HCT116 (cell line): ENCODE data around the gene MARCHF2. TPM values are rescaled to one million over a fixed set of nuclear protein-coding genes. Genes with fewer than 3 reads are reported as not detected.

Experiments
- ATAC-seq: fragments of 200-7000 bp; cut with Tn5 transposase; 2 replicates; pipeline ENCODE4 v1.9.1; 2020; ENCODE audit warnings: mild to moderate bottlenecking, moderate library complexity
- BruUV-seq: library from RNA; stranded (reverse); fragments of 400-500 nt; replicated peaks from 2 replicates; lab custom pipeline; 2021; lab: Mats Ljungman, UMichigan
- CTCF ChIA-PET: fragments of 300-600 bp; sonication (Branson Sonifier 250); formaldehyde crosslinking; loops from one replicate; lab custom pipeline; 2021; ENCODE audit warnings: antibody characterized with exemption; lab: Charles Lee
- POLR2A ChIA-PET: fragments of 300-600, 350-600 bp; sonication (Branson Sonifier 250); formaldehyde crosslinking; loops from one replicate; lab custom pipeline; 2021; ENCODE audit warnings: antibody characterized with exemption; lab: Charles Lee
- RAD21 ChIA-PET, 2 experiments: fragments of 300-600 bp; sonication (Branson Sonifier 250); formaldehyde crosslinking; loops; one replicate each; lab custom pipeline; 2023; ENCODE audit warnings: low total read pairs in 2 of 2; ENCODE audit not compliant: uncharacterized antibody in 2 of 2, unreplicated experiment in 2 of 2, low non-redundant PET in 1 of 2; lab: Charles Lee
- DNase-seq: peaks from one replicate; pipeline ENCODE4 v3.0.0-alpha.2; 2010; ENCODE audit warnings: low read depth, low spot score
- H2AFZ ChIP-seq: fragments of 200-600 bp; shearing (Covaris generic), sonication (generic); 2 replicates; pipeline ENCODE4 v1.6.1; 2017; ENCODE audit warnings: low read depth, mixed run types, mixed read lengths, antibody characterized with exemption, low read length; ENCODE audit not compliant: poor library complexity, severe bottlenecking
- H3K27ac ChIP-seq: 2 replicates; pipeline ENCODE4 v1.5.1; 2012; ENCODE audit warnings: low read depth, low read length
- H3K27me3 ChIP-seq: fragments of 200-600 bp; sonication (generic); 2 replicates; pipeline ENCODE4 v1.6.1; 2016; ENCODE audit warnings: mixed run types, low read length, mixed read lengths; ENCODE audit not compliant: insufficient read depth
- H3K36me3 ChIP-seq, 2 experiments: fragments of 200-500 bp in 1 of 2; fragments of 200-600 bp in 1 of 2; sonication (Bioruptor generic) in 1 of 2; sonication (generic) in 1 of 2; 2 replicates each; pipeline versions ENCODE4 v1.5.1 to v1.6.1; 2014 to 2016; ENCODE audit warnings: low read length in 2 of 2, inconsistent platforms in 1 of 2, mixed read lengths in 1 of 2, mixed run types in 1 of 2; ENCODE audit not compliant: insufficient read depth in 2 of 2, control insufficient read depth in 1 of 2
- H3K4me1 ChIP-seq, 2 experiments: fragments of 200-600 bp in 1 of 2; sonication (generic) in 1 of 2; 2 replicates each; pipeline versions ENCODE4 v1.5.1 to v1.6.1; 2012 to 2017; ENCODE audit warnings: low read length in 2 of 2, inconsistent platforms in 1 of 2, mild to moderate bottlenecking in 1 of 2, mixed read lengths in 1 of 2, mixed run types in 1 of 2, moderate library complexity in 1 of 2; ENCODE audit not compliant: insufficient read depth in 2 of 2, control insufficient read depth in 1 of 2
- H3K4me2 ChIP-seq: fragments of 200-600 bp; sonication (generic); 2 replicates; pipeline ENCODE4 v1.6.1; 2017; ENCODE audit warnings: mixed run types, low read length, mixed read lengths
- H3K4me3 ChIP-seq, 2 experiments: fragments of 200-600 bp in 1 of 2; sonication (generic) in 1 of 2; replicated peaks in 1 of 2; 2 replicates each; pipeline ENCODE4 v1.5.1; 2011 to 2016; ENCODE audit warnings: low read length in 2 of 2, control low read depth in 1 of 2, low read depth in 1 of 2, mild to moderate bottlenecking in 1 of 2, mixed read lengths in 1 of 2, mixed run types in 1 of 2
- H3K79me2 ChIP-seq: fragments of 200-600 bp; sonication (generic); 2 replicates; pipeline ENCODE4 v1.6.1; 2017; ENCODE audit warnings: mild to moderate bottlenecking, mixed run types, low read length, moderate library complexity, mixed read lengths; ENCODE audit not compliant: insufficient read depth
- H3K9ac ChIP-seq: fragments of 200-600 bp; sonication (generic); 2 replicates; pipeline ENCODE4 v1.6.1; 2016; ENCODE audit warnings: low read length, mixed read lengths
- H3K9me2 ChIP-seq: fragments of 200-600 bp; sonication (generic), shearing (Covaris generic); 2 replicates; pipeline ENCODE4 v1.6.1; 2017; ENCODE audit warnings: mixed run types, mild to moderate bottlenecking, moderate library complexity; ENCODE audit not compliant: insufficient read depth
- H3K9me3 ChIP-seq, 2 experiments: fragments of 200-500 bp in 1 of 2; fragments of 200-600 bp in 1 of 2; sonication (Bioruptor generic) in 1 of 2; sonication (generic) in 1 of 2; 2 replicates each; pipeline ENCODE4 v1.6.1; 2014 to 2017; ENCODE audit warnings: low read length in 2 of 2, mixed read lengths in 2 of 2, inconsistent platforms in 1 of 2, low read depth in 1 of 2, mild to moderate bottlenecking in 1 of 2, mixed run types in 1 of 2, moderate library complexity in 1 of 2; ENCODE audit not compliant: control insufficient read depth in 1 of 2, insufficient read depth in 1 of 2
- H4K20me1 ChIP-seq: fragments of 200-600 bp; sonication (generic), shearing (Covaris generic); 2 replicates; pipeline ENCODE4 v1.6.1; 2017; ENCODE audit warnings: mixed run types, mild to moderate bottlenecking, moderate library complexity; ENCODE audit not compliant: insufficient read depth
- CBX3 ChIP-seq: IDR thresholded peaks from 2 replicates; pipeline ENCODE4 v1.6.1; 2012; ENCODE audit warnings: low read depth
- CTCF ChIP-seq, 3 experiments: fragments of 200-600 bp in 1 of 3; sonication (generic) in 1 of 3; IDR thresholded peaks in 2 of 3; conservative IDR thresholded peaks in 1 of 3; 2 replicates each; pipeline ENCODE4 v1.5.1; 2012 to 2017; ENCODE audit warnings: low read depth in 2 of 3, low read length in 2 of 3, antibody characterized with exemption in 1 of 3, borderline replicate concordance in 1 of 3, control low read depth in 1 of 3, mild to moderate bottlenecking in 1 of 3, mixed read lengths in 1 of 3, mixed run types in 1 of 3, moderate library complexity in 1 of 3; ENCODE audit not compliant: insufficient read depth in 1 of 3
- EGR1 ChIP-seq: IDR thresholded peaks from 2 replicates; pipeline ENCODE4 v1.6.1; 2012; ENCODE audit warnings: low read depth
- POLR2AphosphoS5 ChIP-seq: IDR thresholded peaks from 2 replicates; pipeline ENCODE4 v1.6.1; 2011; ENCODE audit warnings: mild to moderate bottlenecking, low read depth, low read length, moderate library complexity
- SRF ChIP-seq: IDR thresholded peaks from 2 replicates; pipeline ENCODE4 v1.6.1; 2012; ENCODE audit warnings: low read depth
- ZFX ChIP-seq: fragments of 450-650 bp; IDR thresholded peaks from 2 replicates; pipeline ENCODE4 v1.6.1; 2017
- intact Hi-C: fragments of 100-400 bp; cut with micrococcal nuclease; formaldehyde crosslinking; loops from 2 replicates; pipeline ENCODE4 v1.10.0; 2022
- total RNA-seq: library from RNA; stranded (reverse); gene quantifications from one replicate; pipeline ENCODE4 v1.2.1, GENCODE V29; 2021; ENCODE audit not compliant: unreplicated experiment
- TF ChIP-seq, protein P1 (sequence below): IDR thresholded peaks from 2 replicates; pipeline ENCODE4 v1.6.1; 2012

Gene MARCHF2
- total RNA-seq, 1 experiment from 2014 or later: 22.5 TPM

DNA sequence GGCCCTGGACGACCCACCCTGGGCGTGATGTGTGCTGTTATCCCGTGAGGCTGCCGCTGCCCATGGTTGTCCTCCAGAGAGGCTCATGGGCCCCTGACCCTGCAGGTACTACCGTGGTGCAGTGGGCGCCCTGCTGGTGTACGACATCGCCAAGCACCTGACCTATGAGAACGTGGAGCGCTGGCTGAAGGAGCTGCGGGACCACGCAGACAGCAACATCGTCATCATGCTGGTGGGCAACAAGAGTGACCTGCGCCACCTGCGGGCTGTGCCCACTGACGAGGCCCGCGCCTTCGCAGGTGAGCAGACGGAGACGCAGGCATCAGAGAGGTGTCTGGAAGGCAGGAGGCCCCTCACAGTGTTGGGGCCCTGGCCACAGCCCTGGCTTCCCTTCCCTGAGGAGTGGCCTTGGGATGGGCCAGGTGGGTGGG is 11.1 kb upstream of the MARCHF2 start:
- DNase-seq (no peak), ATAC-seq (no peak)
- Histone ChIP-seq H3K9me3 (no peaks in the 10 kb centered on the region), H3K4me3 (no peak overlapping the region), H3K9me2 (no peaks in the 10 kb centered on the region), H3K27ac (no peak overlapping the region), H2AFZ (no peak overlapping the region), H3K4me2 (no peak overlapping the region), H4K20me1 (no peaks in the 10 kb centered on the region), H3K9ac (no peak overlapping the region), H3K36me3 (peaks cover 6 to 16% of the 10 kb centered on the region in 2 experiments; a peak in 3 of 4 replicates), H3K79me2 (peaks cover 22% of the 10 kb centered on the region), H3K4me1 (peaks cover 3% of the 10 kb centered on the region in 2 experiments; a peak in 2 of 4 replicates), H3K27me3 (no peaks in the 10 kb centered on the region)
- no TSS peak for BruUV-seq
- POLR2A ChIA-PET: interaction anchor here (1.5 kb wide), 1 partner anchor 12 kb away, joined by 4 read pairs; the partner anchor contains the start of gene RAB11B
- intact Hi-C loops: no loop called here
- TF ChIP-seq ZFX (no peak), CTCF (IDR thresholded peaks at IDR 0.05 in 2 of 3, conservative IDR thresholded peaks at IDR 0.05 in 1 of 3; ENCODE audit: borderline replicate concordance in 1 of 3, insufficient read depth in 1 of 3, low read depth in 2 of 3, low read length in 2 of 3) (no peak), SRF (no peak), CBX3 (no peak), POLR2AphosphoS5 (no peak), EGR1 (no peak)
- TF ChIP-seq, protein P1, sequence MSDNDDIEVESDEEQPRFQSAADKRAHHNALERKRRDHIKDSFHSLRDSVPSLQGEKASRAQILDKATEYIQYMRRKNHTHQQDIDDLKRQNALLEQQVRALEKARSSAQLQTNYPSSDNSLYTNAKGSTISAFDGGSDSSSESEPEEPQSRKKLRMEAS: no peak
- CTCF ChIA-PET: no interaction called here
- RAD21 ChIA-PET: no interaction called here
